Embryonic facial prominence (tissue), 1 donor: Measurements from ENCODE around the gene PLXNB1.

Source experiments
- DNase-seq: peaks from one replicate; pipeline ENCODE4 v3.0.0-alpha.2; 2016; ENCODE audit errors: extremely low spot score

The PLXNB1 gene

DNA sequence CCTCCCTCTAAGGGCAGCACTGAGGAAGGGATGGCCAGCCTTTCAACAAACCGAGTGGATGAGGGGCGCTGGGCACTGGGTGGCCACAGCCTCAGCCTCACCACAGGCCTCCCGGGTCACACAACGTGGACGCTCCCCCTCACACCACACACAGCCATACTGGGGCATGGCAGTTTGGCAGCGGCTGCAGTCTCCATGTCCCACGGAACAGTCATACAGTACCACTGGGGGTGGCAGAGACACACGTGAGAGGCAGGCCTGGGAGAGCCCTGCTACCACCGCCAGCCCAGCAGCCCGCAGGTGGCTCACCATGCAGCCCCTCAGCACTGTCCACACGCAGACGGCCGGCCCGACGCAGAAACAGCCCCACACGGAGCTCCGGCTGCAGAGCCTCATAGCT, 11.7 kb downstream of the PLXNB1 start:
- DNase-seq, result no peak

DNA sequence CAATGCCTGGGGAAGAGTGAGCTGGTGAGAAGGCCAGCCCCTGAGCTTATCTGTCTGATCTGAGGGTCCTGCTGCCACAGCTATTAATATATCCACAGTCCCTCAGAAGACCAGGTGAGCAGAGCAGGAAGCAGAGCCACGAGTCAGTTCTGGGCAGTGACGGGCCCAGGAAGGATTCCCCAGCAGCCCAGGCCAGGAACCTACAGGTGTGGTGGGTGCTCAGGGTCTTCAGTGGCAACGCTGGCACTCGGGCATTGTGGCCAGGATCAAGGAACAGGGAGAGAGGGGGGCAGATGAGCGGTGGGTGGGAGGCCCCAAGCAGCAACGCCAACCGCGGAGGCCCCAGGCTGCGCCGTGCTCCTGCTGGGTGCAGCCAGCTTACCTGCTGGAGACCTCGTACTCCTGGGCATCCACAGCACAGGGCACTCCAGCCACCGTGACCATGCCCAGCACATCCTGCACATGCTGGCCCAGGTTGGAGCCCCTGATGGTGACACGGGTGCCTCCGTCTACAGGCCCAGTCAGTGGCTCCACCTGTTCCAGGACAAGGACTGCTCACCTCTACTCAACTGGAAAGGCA, 12.3 kb downstream of the PLXNB1 start:
- no peak for DNase-seq

DNA sequence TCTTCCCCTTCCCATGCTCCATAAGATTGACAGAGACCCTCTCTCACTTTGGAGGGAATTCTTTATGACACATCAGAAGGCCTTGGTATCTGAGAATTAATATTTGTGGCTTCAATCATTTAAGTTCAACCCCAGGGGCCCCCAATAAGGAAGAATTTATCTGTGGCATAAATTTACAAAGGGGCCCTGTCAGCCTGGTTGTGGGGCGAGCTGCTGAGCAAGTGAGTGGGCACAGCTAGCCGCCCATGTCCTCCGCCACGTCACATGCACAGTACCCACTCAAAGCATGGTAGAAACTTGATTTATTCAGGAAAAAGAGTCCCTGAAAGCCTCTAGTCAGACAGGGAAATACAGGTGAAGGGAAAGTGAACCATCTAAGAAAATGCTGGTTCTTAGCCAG, 13.3 kb downstream of the PLXNB1 start:
- DNase-seq, result no peak

DNA sequence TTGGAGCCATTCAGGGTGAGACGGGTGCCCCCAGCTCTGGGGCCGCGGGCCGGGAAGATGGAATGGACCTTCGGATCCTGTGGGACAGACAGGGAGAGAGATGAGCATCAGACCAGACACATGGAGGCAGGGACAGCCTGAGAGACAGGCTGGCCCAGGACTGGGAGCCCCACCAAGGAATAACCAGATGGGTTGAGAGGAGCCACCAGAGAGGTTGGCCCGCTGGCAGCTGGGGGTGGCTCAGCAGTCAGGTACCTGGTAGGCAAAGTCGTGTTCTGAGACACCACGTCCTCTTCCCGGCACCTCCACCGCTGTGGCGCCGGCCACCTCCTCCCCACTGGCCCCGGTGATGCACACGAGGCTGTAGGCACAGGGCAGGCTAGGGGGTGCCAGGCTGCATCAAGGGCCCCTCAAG, 13.8 kb downstream of the PLXNB1 start:
- no peak for DNase-seq

DNA sequence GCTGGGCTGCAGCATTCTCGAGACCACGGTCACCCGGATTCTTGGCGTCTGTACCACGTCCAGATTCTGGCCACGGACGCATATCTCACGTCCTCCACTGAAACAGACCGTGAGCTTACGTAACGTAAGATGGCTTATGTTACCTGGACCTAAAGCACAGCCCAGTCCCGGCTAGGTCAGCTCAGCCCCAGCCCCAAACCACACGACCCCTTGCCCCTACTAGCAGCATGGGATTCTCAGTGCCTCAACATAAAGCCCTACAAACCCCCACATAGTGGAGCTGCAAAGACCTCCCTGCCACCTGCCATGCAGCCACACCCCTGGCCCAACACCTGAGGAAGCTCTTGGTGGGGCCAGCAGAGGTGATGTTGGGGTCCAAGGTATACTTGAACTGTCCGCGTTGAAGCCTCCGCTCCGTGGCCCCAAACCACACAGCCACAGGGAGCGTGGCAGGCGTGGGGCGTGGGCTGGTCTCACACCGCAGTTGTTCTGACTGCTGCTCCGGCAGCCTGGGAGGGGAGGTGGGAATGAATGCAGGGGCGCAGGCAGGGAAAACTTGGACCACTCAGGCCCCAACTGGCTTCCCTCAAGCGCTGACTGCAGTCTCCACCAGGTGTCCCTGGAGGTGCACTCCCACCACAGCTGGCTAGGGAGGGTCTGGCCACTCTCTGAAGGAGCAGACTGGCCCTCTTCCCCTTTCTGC, 14.5 kb downstream of the PLXNB1 start:
- no peak for DNase-seq

DNA sequence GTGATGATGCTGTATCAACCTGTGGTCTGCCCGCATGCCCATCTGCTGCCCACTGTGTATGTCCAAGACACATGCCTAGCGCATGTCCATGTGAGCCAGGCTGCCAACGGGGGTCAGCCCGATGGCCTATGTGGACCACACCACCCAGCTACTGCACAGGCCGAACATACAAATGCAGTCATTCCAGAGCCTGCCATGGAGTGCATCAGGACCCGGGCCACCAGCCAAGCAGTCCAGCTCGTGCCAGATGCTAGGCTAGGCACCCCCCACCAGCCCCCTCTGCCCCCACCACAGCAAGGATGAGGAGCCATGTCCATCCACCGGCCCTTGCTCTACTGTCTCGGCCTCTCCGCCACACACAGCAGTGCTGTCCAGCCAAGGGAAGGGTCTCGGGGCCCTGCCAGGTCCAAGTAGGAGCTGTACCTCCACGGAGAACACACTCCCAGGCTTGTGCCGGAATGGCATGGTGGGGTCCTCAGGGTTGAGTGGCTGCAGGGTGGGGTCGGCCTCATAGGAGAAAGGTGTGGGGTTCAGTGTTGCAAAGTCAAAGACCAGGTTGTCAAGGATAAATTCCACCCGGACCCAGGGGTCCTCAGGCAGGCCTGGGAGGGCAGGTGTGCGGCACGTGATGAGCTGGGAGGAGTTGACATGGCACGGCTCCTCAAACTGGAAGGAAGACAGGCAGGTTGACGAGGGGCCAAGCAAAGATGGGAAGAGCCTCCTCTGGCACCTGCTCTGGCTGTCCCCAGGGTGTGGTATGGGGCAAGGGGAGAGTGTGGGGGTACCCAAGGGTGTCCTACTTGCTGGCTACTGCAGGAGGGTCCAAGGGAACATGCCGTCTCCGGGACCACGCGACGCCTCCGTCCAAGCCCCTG, 15.3 kb downstream of the PLXNB1 start:
- DNase-seq, result no peak

DNA sequence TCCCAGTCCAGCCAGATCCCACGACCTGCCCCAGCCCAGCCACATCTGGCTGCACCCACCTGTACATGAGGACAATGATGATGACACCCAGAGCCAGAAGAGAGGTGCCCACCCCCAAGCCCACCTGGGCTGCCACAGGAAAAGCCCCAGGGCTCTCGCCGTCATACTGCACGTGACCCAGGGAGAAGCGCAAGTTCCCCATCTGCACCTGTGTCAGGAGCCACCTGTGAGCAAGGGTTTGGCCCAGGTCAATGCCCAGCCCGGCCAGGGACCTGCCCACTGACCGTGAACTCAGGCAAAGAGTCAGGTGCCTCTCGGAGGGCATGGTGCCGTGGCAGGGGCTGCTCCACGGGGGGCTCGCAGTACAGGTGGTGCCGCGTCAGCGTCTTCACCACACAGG, 16.3 kb downstream of the PLXNB1 start:
- no peak for DNase-seq

DNA sequence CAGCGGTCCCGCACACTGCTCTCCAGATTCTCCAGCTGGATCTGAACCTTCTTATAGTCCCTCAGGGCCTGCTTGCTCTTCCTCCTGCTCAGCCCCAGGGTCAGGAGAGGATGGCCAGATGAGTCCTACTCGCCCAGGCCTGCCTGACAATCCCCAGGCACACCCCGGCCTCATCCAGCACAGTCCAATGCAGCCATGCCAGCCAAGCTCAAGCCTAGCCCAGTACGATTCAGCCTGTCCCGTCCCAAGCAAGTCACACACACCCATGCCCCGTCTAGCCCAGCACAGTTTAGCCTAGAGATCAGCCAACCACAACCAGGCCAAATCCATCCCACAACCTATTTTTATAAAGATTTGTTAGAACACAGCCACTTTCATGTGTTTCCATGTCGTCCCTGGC, 16.8 kb downstream of the PLXNB1 start:
- no peak for DNase-seq

DNA sequence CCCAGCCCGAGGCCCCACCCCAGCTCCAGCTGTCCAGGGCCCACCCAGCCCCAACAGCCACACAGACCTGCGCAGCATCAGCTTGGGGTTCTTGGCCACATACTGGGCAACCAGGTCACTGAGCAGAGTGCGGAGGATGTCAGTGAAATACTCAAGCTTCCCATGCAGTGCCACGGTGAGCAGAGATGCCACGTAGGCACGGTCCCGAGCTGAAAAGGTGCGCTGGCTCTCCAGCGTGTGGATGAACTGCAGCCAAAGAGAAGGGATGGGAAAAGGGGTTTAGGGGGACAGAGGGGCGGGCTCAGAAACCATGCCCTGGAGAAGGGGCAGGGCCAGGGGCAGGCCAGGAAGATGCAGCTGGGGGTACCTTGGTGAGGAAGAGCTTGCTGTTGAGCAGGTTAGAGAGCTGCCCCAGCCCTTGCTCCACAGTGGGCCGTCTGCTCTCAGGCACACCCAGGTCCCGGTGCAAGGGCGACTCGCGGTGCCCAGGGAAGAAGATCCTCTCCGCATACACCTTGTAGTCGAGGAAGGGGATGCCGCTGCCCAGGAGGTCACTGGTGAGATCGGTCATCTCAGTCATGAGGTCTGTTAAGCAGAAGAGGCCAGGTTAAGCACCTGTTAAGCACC, 17.4 kb downstream of the PLXNB1 start:
- no peak for DNase-seq

DNA sequence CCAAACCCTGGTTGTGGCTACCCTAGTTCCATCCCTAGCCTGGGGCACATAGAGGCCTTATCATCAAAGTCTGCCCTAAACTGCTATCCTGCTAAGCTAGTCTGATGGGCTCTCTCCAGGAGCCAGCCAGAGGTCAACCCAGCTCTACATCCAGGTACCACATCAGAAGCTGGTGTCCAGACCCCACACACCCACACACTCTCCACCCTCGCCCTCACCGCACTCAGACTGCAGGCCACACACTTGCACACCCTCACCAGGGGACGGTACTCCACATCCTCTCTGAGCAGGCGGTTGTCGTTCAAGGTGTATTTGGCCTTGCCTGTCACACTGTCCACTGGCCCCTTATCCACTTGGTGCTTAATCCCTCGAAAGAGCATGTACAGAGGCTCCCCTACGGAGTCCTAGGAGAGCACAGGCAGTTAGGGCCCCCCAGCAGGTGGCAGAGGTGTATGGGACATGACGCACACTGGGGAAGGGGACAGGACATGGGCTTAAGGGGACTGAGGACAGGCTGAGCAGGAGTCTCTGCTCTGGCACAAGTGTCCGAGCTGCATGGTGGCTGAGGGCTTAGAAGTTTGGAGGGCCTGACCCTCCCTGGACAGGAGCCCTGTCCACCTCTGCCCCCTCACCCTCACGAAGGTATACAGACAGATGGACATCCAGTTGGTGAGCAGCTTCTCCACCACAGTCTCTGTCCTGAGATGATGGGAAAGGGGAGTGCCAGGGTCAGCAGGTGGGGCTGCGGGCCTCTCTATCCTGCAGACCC, 18.1 kb downstream of the PLXNB1 start:
- DNase-seq, result no peak

DNA sequence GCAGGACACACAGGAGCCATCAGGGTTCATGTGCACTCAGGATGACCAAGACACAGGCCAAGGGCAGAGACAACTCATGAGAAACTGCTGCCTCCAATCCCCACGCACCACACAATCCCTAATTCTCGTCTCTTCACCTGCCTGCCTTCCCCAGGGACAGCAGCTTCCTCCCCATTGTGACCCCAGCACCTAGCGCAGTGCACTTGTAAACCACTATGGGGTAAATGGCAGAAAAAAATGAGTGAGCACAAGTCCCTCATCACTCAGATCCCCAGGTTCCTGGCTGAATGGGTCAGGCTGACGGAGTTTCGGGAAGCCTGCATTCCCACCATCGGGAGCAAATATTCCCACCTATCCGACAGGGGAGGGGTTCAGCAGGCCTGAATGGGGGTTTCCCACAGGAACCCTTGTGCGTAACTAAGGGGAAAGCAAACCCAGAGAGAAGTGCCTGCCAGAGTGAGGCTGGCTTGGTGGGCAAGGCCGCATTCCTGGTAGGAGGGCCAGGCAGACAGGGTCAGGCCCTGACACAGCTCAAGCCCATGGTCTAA, 18.8 kb downstream of the PLXNB1 start:
- DNase-seq, result no peak

DNA sequence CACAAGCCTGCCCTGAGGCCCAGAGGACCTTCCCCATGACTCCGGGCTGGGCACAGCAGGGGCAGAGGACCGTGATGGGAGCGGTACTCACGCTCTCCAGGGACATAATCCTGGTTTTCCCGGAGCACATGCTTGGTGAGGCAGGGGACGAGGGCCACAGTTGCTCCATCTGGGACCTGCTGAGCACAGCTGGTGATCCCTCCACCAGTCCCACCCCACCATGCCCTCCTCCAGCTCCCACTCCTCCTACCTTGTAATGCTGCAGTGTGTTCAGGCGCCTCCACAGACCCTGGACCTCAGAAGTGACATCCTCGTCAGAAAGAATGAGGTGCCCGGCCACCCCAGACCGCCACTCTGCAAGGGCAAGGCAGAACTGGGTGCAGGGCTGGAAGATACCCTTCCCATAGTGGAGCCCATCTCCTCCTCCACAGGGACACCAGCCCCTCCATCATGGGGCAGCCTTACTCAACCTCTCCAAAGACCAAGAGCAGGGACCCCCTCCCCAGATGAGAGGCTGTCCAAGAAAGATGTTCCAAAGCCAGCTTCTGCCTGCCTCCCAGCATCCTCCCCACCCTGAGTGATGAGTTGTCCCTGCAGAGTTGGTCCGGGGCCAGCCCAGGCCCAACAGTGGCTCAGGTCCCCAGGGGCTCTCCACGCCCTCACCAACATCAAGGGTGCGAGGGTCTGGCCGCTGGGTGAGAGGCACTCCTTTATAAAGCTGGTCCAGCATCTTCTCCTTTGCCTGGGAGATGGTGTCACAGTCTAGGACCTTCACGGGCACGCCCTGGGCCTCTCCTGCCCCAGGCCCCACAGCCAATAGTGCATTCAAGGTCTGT, 19.5 kb downstream of the PLXNB1 start:
- no peak for DNase-seq

DNA sequence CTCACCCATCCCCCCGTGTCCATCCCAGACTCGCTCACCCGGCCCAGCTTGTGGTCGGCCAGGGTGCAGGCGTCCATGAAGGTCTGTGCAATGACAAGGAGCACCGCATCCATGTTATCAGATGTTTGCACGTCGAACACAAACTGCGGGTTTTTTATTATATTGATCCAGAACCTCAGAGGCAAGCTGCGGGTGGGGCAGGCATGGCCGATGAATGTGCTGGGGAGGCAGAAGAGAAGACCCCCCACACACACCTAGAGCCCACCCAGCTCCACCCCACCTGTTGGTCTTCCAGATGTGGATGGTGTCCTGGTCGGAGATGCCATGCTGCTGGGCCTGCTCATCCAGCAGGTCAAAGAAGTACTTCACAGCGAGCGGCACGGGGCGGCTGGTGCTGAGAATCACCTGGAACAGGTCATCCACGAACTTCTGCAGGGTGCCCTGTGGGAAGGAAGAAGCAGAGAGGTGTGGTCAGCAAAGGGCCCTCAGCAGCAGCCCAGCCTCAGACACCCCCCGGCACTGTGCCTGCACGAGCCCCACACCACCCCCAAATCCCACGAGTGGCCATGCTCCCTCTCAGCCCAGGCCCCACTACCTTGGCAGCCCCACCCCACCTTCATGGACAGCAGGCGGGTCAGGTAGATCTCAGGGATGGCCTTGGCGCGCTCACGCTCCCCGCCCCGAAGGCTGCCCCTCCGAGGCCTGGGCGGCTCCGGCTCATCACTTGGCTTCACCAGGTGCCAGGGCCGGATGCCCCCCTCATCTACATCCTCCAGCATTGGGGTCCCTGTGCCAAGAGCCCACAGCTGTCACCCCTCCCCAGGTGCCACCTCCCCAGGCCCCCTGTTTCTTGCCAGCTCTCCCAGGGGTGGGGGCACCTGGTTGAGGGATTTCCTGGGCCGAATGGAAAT, 20.3 kb downstream of the PLXNB1 start:
- no peak for DNase-seq

DNA sequence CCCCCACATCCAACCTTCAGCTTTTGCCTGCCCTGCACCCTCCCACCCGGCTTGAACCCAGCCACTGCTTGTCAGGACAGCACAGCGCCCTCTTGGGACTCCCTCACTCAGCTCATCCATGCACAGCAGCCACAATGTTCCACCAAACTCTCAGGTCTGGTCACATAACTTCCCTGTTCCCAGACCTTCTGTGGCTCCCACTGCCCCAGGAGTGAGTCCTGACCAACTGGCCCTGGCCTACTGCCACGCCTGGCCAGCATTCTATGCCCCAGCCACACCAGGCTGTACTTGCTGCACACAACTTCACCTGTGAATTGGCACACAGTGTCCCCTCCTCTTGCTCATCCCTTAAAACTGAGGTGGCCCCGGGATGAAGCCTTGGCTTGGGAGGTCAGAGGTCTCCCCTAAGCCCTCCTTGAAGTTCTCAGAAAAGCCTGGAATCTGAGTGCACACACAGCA, 21.0 kb downstream of the PLXNB1 start:
- no peak for DNase-seq

DNA sequence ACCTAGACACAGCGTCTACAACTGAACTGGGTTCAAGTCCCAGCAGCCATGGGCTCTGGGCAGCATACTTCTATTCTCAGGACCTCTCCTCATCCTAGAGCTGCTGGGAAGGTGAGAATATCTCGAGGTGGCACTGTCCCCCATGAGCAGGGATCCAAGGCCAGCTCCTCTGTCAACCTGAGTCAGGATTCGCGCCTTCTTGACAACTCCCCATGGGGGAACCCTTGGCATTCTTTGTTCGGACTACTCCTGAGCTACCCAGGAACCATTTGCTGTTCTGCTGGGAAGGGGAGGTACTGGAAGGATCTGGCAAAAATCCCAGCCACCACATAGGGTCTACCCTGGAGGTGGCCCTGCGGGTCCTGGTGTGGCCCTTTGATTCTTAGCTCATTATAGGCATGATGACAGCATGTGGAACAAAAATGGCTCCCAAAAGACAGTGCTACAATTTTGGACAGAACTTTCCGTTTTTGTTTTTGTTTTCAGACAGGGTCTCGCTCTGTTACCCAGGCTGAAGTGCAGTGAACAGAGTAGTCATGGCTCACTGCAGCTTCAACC, 22.3 kb downstream of the PLXNB1 start:
- DNase-seq, result no peak

DNA sequence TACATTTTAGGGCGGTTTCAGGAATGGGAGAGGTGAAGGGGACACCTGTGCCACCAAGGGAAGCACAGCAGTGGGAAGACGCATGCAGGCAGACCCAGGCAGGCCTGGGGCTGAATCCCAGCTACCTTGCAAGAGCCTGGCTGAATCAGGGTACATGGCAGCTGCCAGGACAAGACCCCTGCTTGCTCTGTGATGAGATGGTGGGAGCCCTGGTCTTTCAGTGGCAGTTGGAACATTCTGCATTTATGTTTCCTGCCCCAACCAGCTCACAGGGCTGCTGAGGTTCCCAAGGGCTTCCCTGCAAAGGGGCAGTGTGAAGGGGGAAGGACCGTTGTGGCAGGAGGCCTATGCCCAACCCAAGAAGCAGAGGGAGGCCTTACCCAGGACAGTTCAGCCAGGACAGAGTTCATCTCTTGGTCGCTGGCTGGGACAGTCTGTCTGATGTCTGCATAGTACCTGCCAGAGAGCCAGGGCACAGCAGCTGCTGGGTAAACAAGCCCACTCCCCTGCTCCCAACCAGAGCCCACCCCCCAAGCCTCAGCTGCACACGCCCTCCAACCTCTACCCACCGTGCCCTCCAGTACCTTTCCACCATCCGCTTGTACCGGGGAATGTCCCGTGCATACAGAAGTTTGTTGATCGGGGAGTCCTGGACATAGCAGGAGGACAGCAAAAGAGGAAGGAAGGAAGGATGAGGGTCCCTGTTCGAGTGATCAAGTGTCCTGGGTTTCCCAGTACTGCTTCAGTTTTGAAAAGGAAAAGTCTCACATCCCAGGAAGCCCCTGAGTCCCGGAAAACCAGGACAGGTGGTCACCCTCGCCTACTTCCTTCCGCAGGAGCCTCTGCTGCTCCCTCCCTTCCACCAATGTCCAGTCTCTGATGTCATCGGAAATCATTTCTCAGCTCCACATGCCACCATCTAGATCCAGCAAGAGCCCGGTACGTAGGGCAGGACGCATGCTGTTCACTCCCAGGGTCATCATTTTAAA, 23.1 kb downstream of the PLXNB1 start:
- no peak for DNase-seq

DNA sequence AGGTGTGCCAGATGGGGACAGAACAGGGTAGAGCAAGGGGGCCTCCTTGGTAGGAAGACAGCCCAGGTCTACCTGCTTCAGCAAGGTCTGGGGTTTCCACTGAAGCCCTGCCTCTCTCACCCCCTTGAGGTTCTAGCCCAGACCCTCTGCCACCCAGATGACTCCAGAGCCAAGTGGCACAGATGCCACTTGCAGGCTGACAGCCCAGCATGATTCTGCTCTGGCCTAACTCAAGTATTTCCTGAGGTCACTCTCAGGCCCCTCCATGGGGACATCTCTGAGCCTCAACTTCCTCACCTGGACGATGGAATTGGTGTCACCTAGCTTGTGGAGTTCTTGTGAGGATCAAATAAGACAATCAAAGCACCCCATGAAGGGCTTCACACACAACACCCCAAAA, 23.9 kb downstream of the PLXNB1 start:
- DNase-seq, result no peak
